Spleen (tissue), 7 donors: ENCODE data around the gene STK39.

Source experiments
- CTCF ChIP-seq, 11 experiments: fragments of 200-600 bp in 7 of 11; fragments of 450-650 bp in 4 of 11; sonication (generic) in 4 of 11; IDR thresholded peaks in 8 of 11; conservative IDR thresholded peaks in 3 of 11; 1 replicate in 7 of 11; 2 replicates in 4 of 11; pipeline versions ENCODE4 v1.4.0 to v1.8.0; 2016 to 2021; ENCODE audit warnings: antibody characterized with exemption in 11 of 11, inconsistent platforms in 4 of 11, mild to moderate bottlenecking in 1 of 11
- POLR2AphosphoS5 ChIP-seq, 3 donors: sonication (generic); formaldehyde crosslinking; IDR thresholded peaks; one replicate each; pipeline ENCODE4 v1.5.1; 2017; ENCODE audit warnings: antibody characterized with exemption in 3 of 3
- donor health status: DM: no; HTN: no; CAD: no; lungs with moderate emphysema.
- donor health status: DM: no; HTN: no; CAD: no.
- donor health status: DM: no; HTN: no; CAD: no.

GRCh38 chr2:168169097-168169745 lies 78.2 kb downstream of the STK39 start:
- TF ChIP-seq CTCF (IDR thresholded peaks at IDR 0.05 in 8 of 11, conservative IDR thresholded peaks at IDR 0.05 in 3 of 11), result no peak
- no peak for TF ChIP-seq POLR2AphosphoS5 (IDR thresholded peaks at IDR 0.05)
